Measurements from ENCODE around the gene PRKN.

PRKN gene

GRCh38 chr6:161954699-161955276, 772.8 kb downstream of the PRKN start:
- no peaks in the 10 kb centered on the region for H3K9me3 ChIP-seq (ENCODE audit: insufficient read depth, low read length, severe bottlenecking)
- no peak overlapping the region for H2AFZ ChIP-seq (ENCODE audit: low read depth, low read length)
- no peaks in the 10 kb centered on the region for H3K4me1 ChIP-seq (ENCODE audit: insufficient read depth, low read length)
- no peak overlapping the region for H3K9ac ChIP-seq (ENCODE audit: low read depth, low read length)
- no peaks in the 10 kb centered on the region for H3K79me2 ChIP-seq (ENCODE audit: insufficient read depth, low read length)
- no peaks in the 10 kb centered on the region for H3K36me3 ChIP-seq (ENCODE audit: insufficient read depth, low read length)
- no peak overlapping the region for H3K4me3 ChIP-seq (ENCODE audit: low read depth in 1 of 2, low read length in 2 of 2)
- H3K4me2 ChIP-seq (ENCODE audit: insufficient read depth, low read length), result no peak overlapping the region
- ATAC-seq (ENCODE audit: insufficient read depth, low read depth) (no peak), DNase-seq (no peak)
- H4K20me1 ChIP-seq (ENCODE audit: insufficient read depth, low read length), result no peaks in the 10 kb centered on the region
- no peak for TF ChIP-seq EZH2 (IDR thresholded peaks at IDR 0.05; ENCODE audit: borderline replicate concordance, low read depth, low read length, severe bottlenecking)
- TF ChIP-seq CTCF (IDR thresholded peaks at IDR 0.05; ENCODE audit: borderline replicate concordance, extremely low read depth, low read length, poor library complexity, severe bottlenecking), result no peak
- no peaks in the 10 kb centered on the region for H3K27me3 ChIP-seq (ENCODE audit: insufficient read depth, low read length, poor library complexity)
- H3K27ac ChIP-seq (ENCODE audit: low read length), result no peak overlapping the region

GRCh38 chr6:161954077-161954476, 773.5 kb downstream of the PRKN start:
- ATAC-seq (ENCODE audit: insufficient read depth, low read depth) (no peak), DNase-seq (no peak)
- Histone ChIP-seq H3K4me2 (ENCODE audit: insufficient read depth, low read length) (no peak overlapping the region), H3K9me3 (ENCODE audit: insufficient read depth, low read length, severe bottlenecking) (no peaks in the 10 kb centered on the region), H3K4me3 (ENCODE audit: low read depth in 1 of 2, low read length in 2 of 2) (no peak overlapping the region), H3K27ac (ENCODE audit: low read length) (no peak overlapping the region), H3K9ac (ENCODE audit: low read depth, low read length) (no peak overlapping the region), H3K79me2 (ENCODE audit: insufficient read depth, low read length) (no peaks in the 10 kb centered on the region), H3K36me3 (ENCODE audit: insufficient read depth, low read length) (no peaks in the 10 kb centered on the region), H4K20me1 (ENCODE audit: insufficient read depth, low read length) (no peaks in the 10 kb centered on the region), H2AFZ (ENCODE audit: low read depth, low read length) (no peak overlapping the region), H3K27me3 (ENCODE audit: insufficient read depth, low read length, poor library complexity) (no peaks in the 10 kb centered on the region), H3K4me1 (ENCODE audit: insufficient read depth, low read length) (no peaks in the 10 kb centered on the region)
- TF ChIP-seq EZH2 (IDR thresholded peaks at IDR 0.05; ENCODE audit: borderline replicate concordance, low read depth, low read length, severe bottlenecking) (no peak), CTCF (IDR thresholded peaks at IDR 0.05; ENCODE audit: borderline replicate concordance, extremely low read depth, low read length, poor library complexity, severe bottlenecking) (no peak)

GRCh38 chr6:161951126-161951525, 776.4 kb downstream of the PRKN start:
- Histone ChIP-seq H3K9ac (ENCODE audit: low read depth, low read length) (no peak overlapping the region), H3K4me2 (ENCODE audit: insufficient read depth, low read length) (no peak overlapping the region), H3K4me1 (ENCODE audit: insufficient read depth, low read length) (no peaks in the 10 kb centered on the region), H2AFZ (ENCODE audit: low read depth, low read length) (no peak overlapping the region), H3K9me3 (ENCODE audit: insufficient read depth, low read length, severe bottlenecking) (no peaks in the 10 kb centered on the region), H3K27ac (ENCODE audit: low read length) (no peak overlapping the region), H3K27me3 (ENCODE audit: insufficient read depth, low read length, poor library complexity) (no peaks in the 10 kb centered on the region), H4K20me1 (ENCODE audit: insufficient read depth, low read length) (no peaks in the 10 kb centered on the region), H3K79me2 (ENCODE audit: insufficient read depth, low read length) (no peaks in the 10 kb centered on the region), H3K36me3 (ENCODE audit: insufficient read depth, low read length) (no peaks in the 10 kb centered on the region), H3K4me3 (ENCODE audit: low read depth in 1 of 2, low read length in 2 of 2) (no peak overlapping the region)
- TF ChIP-seq CTCF (IDR thresholded peaks at IDR 0.05; ENCODE audit: borderline replicate concordance, extremely low read depth, low read length, poor library complexity, severe bottlenecking) (no peak), EZH2 (IDR thresholded peaks at IDR 0.05; ENCODE audit: borderline replicate concordance, low read depth, low read length, severe bottlenecking) (no peak)
- DNase-seq (no peak), ATAC-seq (ENCODE audit: insufficient read depth, low read depth) (no peak)

- no peaks in the 10 kb centered on the region for H3K36me3 ChIP-seq (ENCODE audit: insufficient read depth, low read length)
Observed at GRCh38 chr6:161949531-161949930, 778.0 kb downstream of the PRKN start.

More at GRCh38 chr6:161949531-161949930, 778.0 kb downstream of the PRKN start:
- Histone ChIP-seq H3K27ac (ENCODE audit: low read length) (no peak overlapping the region), H2AFZ (ENCODE audit: low read depth, low read length) (no peak overlapping the region), H3K9me3 (ENCODE audit: insufficient read depth, low read length, severe bottlenecking) (no peaks in the 10 kb centered on the region), H4K20me1 (ENCODE audit: insufficient read depth, low read length) (no peaks in the 10 kb centered on the region), H3K4me1 (ENCODE audit: insufficient read depth, low read length) (no peaks in the 10 kb centered on the region), H3K79me2 (ENCODE audit: insufficient read depth, low read length) (no peaks in the 10 kb centered on the region), H3K27me3 (ENCODE audit: insufficient read depth, low read length, poor library complexity) (no peaks in the 10 kb centered on the region), H3K9ac (ENCODE audit: low read depth, low read length) (no peak overlapping the region), H3K4me2 (ENCODE audit: insufficient read depth, low read length) (no peak overlapping the region), H3K4me3 (ENCODE audit: low read depth in 1 of 2, low read length in 2 of 2) (no peak overlapping the region)
- no peak for DNase-seq
- TF ChIP-seq EZH2 (IDR thresholded peaks at IDR 0.05; ENCODE audit: borderline replicate concordance, low read depth, low read length, severe bottlenecking) (no peak), CTCF (IDR thresholded peaks at IDR 0.05; ENCODE audit: borderline replicate concordance, extremely low read depth, low read length, poor library complexity, severe bottlenecking) (no peak)
- ATAC-seq (ENCODE audit: insufficient read depth, low read depth), result no peak

All from DND-41 (cell line).